Upper lobe of left lung (tissue), 4 donors: Measurements from ENCODE around the gene SEPTIN10.

Source experiments
- CTCF ChIP-seq, 6 experiments: fragments of 450-650 bp in 4 of 6; fragments of 200-600 bp in 2 of 6; sonication (generic) in 2 of 6; IDR thresholded peaks; one replicate each; pipeline ENCODE4 v1.5.1; 2016 to 2019; ENCODE audit warnings: antibody characterized with exemption in 6 of 6
- EP300 ChIP-seq, 4 donors: sonication (generic); formaldehyde crosslinking; IDR thresholded peaks; one replicate each; pipeline ENCODE4 v1.5.1; 2017; ENCODE audit warnings: antibody characterized with exemption in 4 of 4, control low read depth in 2 of 4
- POLR2A ChIP-seq, 4 donors: fragments of 450-650 bp; IDR thresholded peaks; one replicate each; pipeline ENCODE4 v1.5.1; 2016 to 2017; ENCODE audit warnings: antibody characterized with exemption in 4 of 4, mild to moderate bottlenecking in 2 of 4
- POLR2AphosphoS5 ChIP-seq, 2 donors: sonication (generic); formaldehyde crosslinking; IDR thresholded peaks; one replicate each; pipeline ENCODE4 v1.5.1; 2017; ENCODE audit warnings: antibody characterized with exemption in 2 of 2

GRCh38 chr2:109646961-109647360, 33.2 kb upstream of the SEPTIN10 start:
- TF ChIP-seq CTCF (IDR thresholded peaks at IDR 0.05) = no peak
- TF ChIP-seq POLR2A (IDR thresholded peaks at IDR 0.05) = no peak
- TF ChIP-seq POLR2AphosphoS5 (IDR thresholded peaks at IDR 0.05) = no peak
- no peak for TF ChIP-seq EP300 (IDR thresholded peaks at IDR 0.05)
